MM.1S (cell line): ENCODE results near the gene FA2H.

Experiments used
- EZH2 ChIP-seq: fragments of 300-600 bp; sonication (generic); optimal IDR thresholded peaks from 2 replicates; pipeline ENCODE3; 2017; ENCODE audit warnings: low read depth, mild to moderate bottlenecking, antibody characterized with exemption, low read length, mixed read lengths
- EZH2phosphoT487 ChIP-seq: fragments of 300-600 bp; sonication (generic); IDR thresholded peaks from 2 replicates; pipeline ENCODE4 v1.6.1; 2018; ENCODE audit warnings: antibody characterized with exemption, low read length
- TF ChIP-seq, protein P1 (sequence below): fragments of 300-600 bp; sonication (generic); IDR thresholded peaks from 2 replicates; pipeline ENCODE4 v1.5.1; 2016; ENCODE audit warnings: antibody characterized with exemption, low read length, mixed read lengths

GRCh38 chr16:74752756-74753155 is 21.9 kb downstream of the FA2H start:
- TF ChIP-seq, protein P1, sequence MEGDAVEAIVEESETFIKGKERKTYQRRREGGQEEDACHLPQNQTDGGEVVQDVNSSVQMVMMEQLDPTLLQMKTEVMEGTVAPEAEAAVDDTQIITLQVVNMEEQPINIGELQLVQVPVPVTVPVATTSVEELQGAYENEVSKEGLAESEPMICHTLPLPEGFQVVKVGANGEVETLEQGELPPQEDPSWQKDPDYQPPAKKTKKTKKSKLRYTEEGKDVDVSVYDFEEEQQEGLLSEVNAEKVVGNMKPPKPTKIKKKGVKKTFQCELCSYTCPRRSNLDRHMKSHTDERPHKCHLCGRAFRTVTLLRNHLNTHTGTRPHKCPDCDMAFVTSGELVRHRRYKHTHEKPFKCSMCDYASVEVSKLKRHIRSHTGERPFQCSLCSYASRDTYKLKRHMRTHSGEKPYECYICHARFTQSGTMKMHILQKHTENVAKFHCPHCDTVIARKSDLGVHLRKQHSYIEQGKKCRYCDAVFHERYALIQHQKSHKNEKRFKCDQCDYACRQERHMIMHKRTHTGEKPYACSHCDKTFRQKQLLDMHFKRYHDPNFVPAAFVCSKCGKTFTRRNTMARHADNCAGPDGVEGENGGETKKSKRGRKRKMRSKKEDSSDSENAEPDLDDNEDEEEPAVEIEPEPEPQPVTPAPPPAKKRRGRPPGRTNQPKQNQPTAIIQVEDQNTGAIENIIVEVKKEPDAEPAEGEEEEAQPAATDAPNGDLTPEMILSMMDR: no peak
- no peak for TF ChIP-seq EZH2phosphoT487
- no peak for TF ChIP-seq EZH2
